Activated naive CD8-positive, alpha-beta T cell treated with anti-CD3 and anti-CD28 coated beads for 36 hours (primary cell): Measurements from ENCODE around the gene ANK3. TPM values are rescaled to one million over a fixed set of nuclear protein-coding genes. Genes with fewer than 3 reads are reported as not detected.

ENCODE experiments used
- DNase-seq: peaks from one replicate; pipeline ENCODE4 v3.0.0; 2021
- H3K27ac Mint-ChIP-seq: one replicate; pipeline ENCODE4 v1.8.0; 2022; ENCODE audit warnings: mild to moderate bottlenecking, moderate library complexity, mixed read lengths
- H3K27me3 Mint-ChIP-seq: one replicate; pipeline ENCODE4 v1.8.0; 2022; ENCODE audit warnings: mild to moderate bottlenecking, mixed read lengths
- H3K36me3 Mint-ChIP-seq: one replicate; pipeline ENCODE4 v1.8.0; 2021; ENCODE audit warnings: mild to moderate bottlenecking, mixed read lengths
- H3K4me1 Mint-ChIP-seq: one replicate; pipeline ENCODE4 v1.8.0; 2021; ENCODE audit warnings: mixed read lengths
- H3K4me3 Mint-ChIP-seq: one replicate; pipeline ENCODE4 v1.8.0; 2022; ENCODE audit warnings: mild to moderate bottlenecking, moderate library complexity, mixed read lengths
- H3K9me3 Mint-ChIP-seq: one replicate; pipeline ENCODE4 v1.8.0; 2022; ENCODE audit warnings: mixed read lengths
- total RNA-seq, 2 experiments: library from RNA; stranded (reverse); gene quantifications; one replicate each; pipeline ENCODE4 v1.2.3, GENCODE V29; 2021

ANK3 gene
- total RNA-seq, 2 experiments from 2014 or later: 1.3 to 1.7 TPM

DNA sequence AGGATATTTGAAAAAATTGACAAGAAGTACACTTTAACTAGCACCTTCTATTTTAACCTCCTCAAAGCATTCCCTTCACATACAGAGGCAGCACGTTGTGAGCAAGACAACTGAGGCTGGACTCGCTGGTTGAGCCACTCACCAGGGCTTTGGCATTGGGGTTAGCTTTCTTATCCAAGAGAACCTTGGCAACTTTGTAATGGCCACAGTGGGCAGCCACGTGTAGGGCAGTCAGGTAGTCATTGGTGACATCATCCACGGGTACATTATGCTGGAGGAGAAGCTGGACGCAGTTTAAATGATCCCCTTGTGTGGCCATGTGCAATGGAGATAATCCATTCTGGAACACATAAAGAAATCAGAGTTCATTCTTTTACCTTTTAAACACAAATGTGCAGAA lies 181.8 kb downstream of the ANK3 start:
- Mint-ChIP-seq H3K36me3 (no peaks in the 10 kb centered on the region), H3K4me3 (no peak overlapping the region), H3K4me1 (peaks cover 2% of the 10 kb centered on the region), H3K9me3 (peaks cover 2% of the 10 kb centered on the region), H3K27ac (no peak overlapping the region), H3K27me3 (peaks cover 5% of the 10 kb centered on the region)
- no peak for DNase-seq

DNA sequence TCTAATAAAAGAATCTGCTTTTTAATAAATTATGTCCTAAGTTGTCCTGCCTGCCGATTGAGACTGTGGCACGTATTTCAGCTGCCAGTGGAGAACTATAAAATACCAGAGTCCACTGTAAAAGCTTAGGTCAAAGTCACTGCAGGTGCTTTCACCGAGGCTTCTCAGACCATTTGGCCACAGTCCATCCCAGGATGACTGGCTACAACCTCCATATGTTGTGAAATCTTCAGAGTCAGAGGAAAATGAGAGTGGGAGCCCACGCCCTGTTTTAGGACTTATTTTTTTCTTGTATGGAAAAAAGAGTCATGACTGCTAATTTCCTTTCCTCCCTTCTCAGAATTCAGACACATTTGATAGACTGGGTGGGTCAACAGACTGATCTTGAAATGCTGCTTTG lies 182.9 kb downstream of the ANK3 start:
- no peak overlapping the region for H3K27ac Mint-ChIP-seq
- H3K9me3 Mint-ChIP-seq: peaks cover 2% of the 10 kb centered on the region
- H3K4me1 Mint-ChIP-seq: peaks cover 2% of the 10 kb centered on the region
- no peak overlapping the region for H3K4me3 Mint-ChIP-seq
- peaks cover 5% of the 10 kb centered on the region for H3K27me3 Mint-ChIP-seq
- no peak for DNase-seq
- H3K36me3 Mint-ChIP-seq: no peaks in the 10 kb centered on the region

DNA sequence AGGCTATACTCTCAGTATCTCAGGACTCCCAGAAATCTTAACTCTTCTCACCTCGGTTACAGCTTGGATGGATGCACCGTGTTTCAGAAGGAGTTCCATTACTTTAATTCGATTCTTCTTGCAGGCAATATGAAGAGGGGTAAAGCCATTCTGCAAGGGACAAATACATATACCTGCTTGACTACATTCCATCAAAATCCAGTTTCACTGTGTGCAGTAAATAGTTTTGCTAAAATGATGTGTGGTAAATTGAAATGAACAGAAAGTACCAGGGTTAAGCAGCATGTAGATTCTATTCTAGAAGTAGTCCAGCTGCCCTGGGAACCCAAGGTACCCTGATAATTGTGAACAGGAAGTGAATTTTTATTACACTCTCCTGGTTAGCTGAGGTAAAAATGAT lies 183.9 kb downstream of the ANK3 start:
- Mint-ChIP-seq H3K27ac (no peak overlapping the region), H3K27me3 (peaks cover 5% of the 10 kb centered on the region), H3K36me3 (no peaks in the 10 kb centered on the region), H3K9me3 (no peaks in the 10 kb centered on the region), H3K4me1 (peaks cover 2% of the 10 kb centered on the region), H3K4me3 (no peak overlapping the region)
- DNase-seq: no peak

DNA sequence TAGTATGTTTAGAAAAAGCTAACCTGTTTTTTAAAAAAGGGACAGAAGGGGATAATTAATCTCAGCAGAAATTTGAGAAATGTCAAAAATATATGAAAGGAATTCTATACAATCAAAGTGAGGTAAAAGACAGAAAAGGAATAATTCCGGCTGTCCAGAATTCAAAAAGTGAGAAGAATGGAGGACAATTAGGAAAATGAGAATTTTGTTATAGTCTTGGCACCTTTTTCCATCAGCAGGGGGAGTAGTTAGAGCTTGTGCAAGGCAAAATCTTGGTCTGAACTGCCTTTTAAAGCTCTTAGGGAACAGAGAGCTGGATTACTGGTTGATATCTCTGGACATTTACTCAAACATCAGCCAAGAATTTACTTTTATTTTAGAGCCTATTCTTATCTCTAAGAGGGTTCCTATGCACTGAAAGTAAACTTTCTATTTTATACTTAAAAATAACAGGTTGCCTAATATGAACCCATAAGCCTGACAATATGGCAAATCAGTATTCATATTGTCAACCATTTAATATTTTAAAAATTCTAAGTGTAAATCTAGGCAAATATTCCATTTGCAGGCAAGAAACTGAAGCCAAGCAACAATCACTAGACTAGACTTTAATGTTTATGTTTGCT lies 185.6 kb downstream of the ANK3 start:
- H3K36me3 Mint-ChIP-seq: no peaks in the 10 kb centered on the region
- no peaks in the 10 kb centered on the region for H3K4me1 Mint-ChIP-seq
- H3K9me3 Mint-ChIP-seq: no peaks in the 10 kb centered on the region
- H3K27ac Mint-ChIP-seq: no peak overlapping the region
- peaks cover 5% of the 10 kb centered on the region for H3K27me3 Mint-ChIP-seq
- no peak for DNase-seq
- H3K4me3 Mint-ChIP-seq: no peak overlapping the region

- Mint-ChIP-seq H3K9me3 (no peaks in the 10 kb centered on the region), H3K27ac (no peak overlapping the region), H3K4me1 (no peaks in the 10 kb centered on the region), H3K4me3 (no peak overlapping the region), H3K36me3 (no peaks in the 10 kb centered on the region), H3K27me3 (no peaks in the 10 kb centered on the region)
- no peak for DNase-seq
Measured at GRCh38 chr10:60200682-60201053, 189.0 kb downstream of the ANK3 start.

- Mint-ChIP-seq H3K27me3 (no peaks in the 10 kb centered on the region), H3K36me3 (no peaks in the 10 kb centered on the region), H3K4me1 (no peaks in the 10 kb centered on the region), H3K9me3 (no peaks in the 10 kb centered on the region), H3K4me3 (no peak overlapping the region), H3K27ac (no peak overlapping the region)
- DNase-seq: no peak
Measured at GRCh38 chr10:60200012-60200681, 189.5 kb downstream of the ANK3 start.

DNA sequence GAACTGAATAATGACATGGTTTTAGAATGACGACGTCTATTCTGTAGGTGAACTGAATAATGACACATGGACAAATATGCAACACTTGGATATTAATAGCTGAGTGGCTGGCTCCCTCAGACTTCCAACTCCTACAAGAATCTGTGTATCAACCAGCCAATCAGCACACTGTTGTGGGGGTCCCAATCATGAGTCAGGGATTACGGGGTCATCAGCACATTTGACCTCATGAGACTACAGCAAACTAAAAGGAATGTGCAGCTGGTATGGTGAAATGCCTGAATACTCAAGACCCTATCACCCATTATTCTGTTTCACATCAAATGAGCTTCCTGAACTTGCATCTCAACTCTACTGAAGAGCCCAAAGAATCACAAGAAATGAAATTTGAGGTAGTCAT lies 192.5 kb downstream of the ANK3 start:
- peaks cover 7% of the 10 kb centered on the region for H3K27me3 Mint-ChIP-seq
- H3K4me1 Mint-ChIP-seq: no peaks in the 10 kb centered on the region
- H3K9me3 Mint-ChIP-seq: no peaks in the 10 kb centered on the region
- no peak for DNase-seq
- H3K4me3 Mint-ChIP-seq: no peak overlapping the region
- no peak overlapping the region for H3K27ac Mint-ChIP-seq
- no peaks in the 10 kb centered on the region for H3K36me3 Mint-ChIP-seq

- Mint-ChIP-seq H3K4me1 (no peaks in the 10 kb centered on the region), H3K27ac (no peak overlapping the region), H3K36me3 (no peaks in the 10 kb centered on the region), H3K9me3 (no peaks in the 10 kb centered on the region), H3K4me3 (no peak overlapping the region), H3K27me3 (peaks cover 18% of the 10 kb centered on the region)
- no peak for DNase-seq
Measured at GRCh38 chr10:60194421-60194820, 195.3 kb downstream of the ANK3 start.

GRCh38 chr10:60192946-60193345 lies 196.7 kb downstream of the ANK3 start:
- H3K4me3 Mint-ChIP-seq: no peak overlapping the region
- H3K27ac Mint-ChIP-seq: no peak overlapping the region
- peaks cover 20% of the 10 kb centered on the region for H3K27me3 Mint-ChIP-seq
- DNase-seq: no peak
- no peaks in the 10 kb centered on the region for H3K9me3 Mint-ChIP-seq
- H3K4me1 Mint-ChIP-seq: no peaks in the 10 kb centered on the region
- H3K36me3 Mint-ChIP-seq: no peaks in the 10 kb centered on the region

DNA sequence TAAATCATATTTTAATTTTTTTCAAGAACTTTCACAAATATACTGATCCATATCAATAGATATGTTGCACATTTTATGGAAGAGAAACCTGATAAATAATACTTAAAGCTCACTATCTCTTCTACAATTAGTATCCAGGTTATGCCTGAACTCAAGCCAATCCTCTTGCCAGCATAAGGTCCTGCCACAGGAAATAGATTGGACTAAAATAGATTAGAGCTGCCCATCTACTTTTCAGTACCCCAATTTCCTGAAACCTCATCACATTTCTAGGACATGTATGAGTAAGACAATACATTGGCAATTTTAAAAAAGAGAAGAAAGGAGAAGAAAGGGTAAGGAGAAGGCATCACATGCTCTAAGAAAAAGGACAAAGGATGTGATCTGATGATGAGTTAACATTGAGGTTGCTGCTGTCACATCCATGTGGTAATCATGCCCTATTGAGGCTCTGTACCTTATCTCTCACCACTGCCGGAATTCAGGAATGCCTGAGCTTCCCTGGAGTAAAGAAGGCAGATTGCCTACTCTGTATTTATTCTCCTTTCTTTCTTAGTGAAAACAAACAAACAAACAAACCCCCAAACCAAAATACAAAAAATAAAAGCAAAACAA lies 199.7 kb downstream of the ANK3 start:
- Mint-ChIP-seq H3K9me3 (no peaks in the 10 kb centered on the region), H3K4me1 (no peaks in the 10 kb centered on the region), H3K27me3 (peaks cover 23% of the 10 kb centered on the region), H3K27ac (no peak overlapping the region), H3K4me3 (no peak overlapping the region), H3K36me3 (no peaks in the 10 kb centered on the region)
- DNase-seq: no peak

GRCh38 chr10:60188548-60188947 lies 201.1 kb downstream of the ANK3 start:
- Mint-ChIP-seq H3K36me3 (no peaks in the 10 kb centered on the region), H3K27ac (no peak overlapping the region), H3K4me1 (no peaks in the 10 kb centered on the region), H3K27me3 (peaks cover 17% of the 10 kb centered on the region), H3K4me3 (no peak overlapping the region), H3K9me3 (no peaks in the 10 kb centered on the region)
- DNase-seq: no peak

DNA sequence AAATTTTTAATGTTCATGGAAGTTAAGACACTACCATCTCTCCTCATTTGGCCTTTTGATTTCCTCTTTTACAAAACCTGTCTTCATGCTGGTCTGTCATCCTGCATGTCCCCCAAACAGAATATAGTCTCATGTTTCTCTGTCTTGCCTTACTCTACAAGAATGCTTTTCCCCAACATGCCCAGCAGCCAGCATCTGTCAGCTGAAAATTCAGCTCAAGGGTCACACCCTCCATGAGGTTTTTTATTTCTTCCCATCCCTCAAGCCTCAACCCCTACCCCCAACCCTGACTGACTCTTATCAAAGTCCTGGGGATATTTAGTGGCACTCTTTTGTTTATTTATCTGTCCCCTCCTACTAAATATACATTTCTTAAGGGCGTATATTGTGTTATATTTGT lies 202.0 kb downstream of the ANK3 start:
- no peak overlapping the region for H3K4me3 Mint-ChIP-seq
- H3K27ac Mint-ChIP-seq: no peak overlapping the region
- H3K36me3 Mint-ChIP-seq: no peaks in the 10 kb centered on the region
- no peaks in the 10 kb centered on the region for H3K4me1 Mint-ChIP-seq
- DNase-seq: no peak
- H3K27me3 Mint-ChIP-seq: peaks cover 17% of the 10 kb centered on the region
- no peaks in the 10 kb centered on the region for H3K9me3 Mint-ChIP-seq

GRCh38 chr10:60186315-60187071 lies 203.2 kb downstream of the ANK3 start:
- H3K4me1 Mint-ChIP-seq: no peaks in the 10 kb centered on the region
- no peak overlapping the region for H3K27ac Mint-ChIP-seq
- H3K9me3 Mint-ChIP-seq: no peaks in the 10 kb centered on the region
- no peak overlapping the region for H3K4me3 Mint-ChIP-seq
- no peaks in the 10 kb centered on the region for H3K36me3 Mint-ChIP-seq
- DNase-seq: no peak
- H3K27me3 Mint-ChIP-seq: peaks cover 17% of the 10 kb centered on the region

GRCh38 chr10:60185421-60185820 lies 204.3 kb downstream of the ANK3 start:
- Mint-ChIP-seq H3K27ac (no peak overlapping the region), H3K36me3 (no peaks in the 10 kb centered on the region), H3K4me3 (no peak overlapping the region), H3K4me1 (no peaks in the 10 kb centered on the region), H3K27me3 (peaks cover 7% of the 10 kb centered on the region), H3K9me3 (no peaks in the 10 kb centered on the region)
- no peak for DNase-seq

DNA sequence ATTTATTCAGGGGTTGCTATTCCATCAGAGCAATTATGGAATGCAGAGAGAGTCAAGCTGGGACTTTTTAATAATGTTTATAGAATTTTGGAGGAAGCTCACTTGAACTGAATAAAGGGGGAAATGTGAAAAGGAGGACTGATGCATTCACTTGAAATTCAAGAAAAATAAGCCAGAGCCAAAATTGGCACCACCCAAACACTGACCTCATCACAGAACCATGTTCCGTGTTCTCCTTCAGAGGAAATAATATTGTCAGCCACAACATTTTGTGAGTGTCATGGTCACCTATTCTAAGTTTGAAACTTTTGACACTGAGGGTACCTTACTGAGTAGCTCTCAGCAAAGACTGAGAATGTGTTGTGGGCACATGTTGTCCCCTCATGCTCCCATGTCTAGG lies 207.0 kb downstream of the ANK3 start:
- H3K27ac Mint-ChIP-seq: no peak overlapping the region

More for the DNA sequence above, 207.0 kb downstream of the ANK3 start:
- Mint-ChIP-seq H3K27me3 (peaks cover 4% of the 10 kb centered on the region), H3K36me3 (no peaks in the 10 kb centered on the region), H3K4me3 (no peak overlapping the region), H3K9me3 (no peaks in the 10 kb centered on the region), H3K4me1 (no peaks in the 10 kb centered on the region)
- no peak for DNase-seq
